Osteocyte (in vitro differentiated cells): ENCODE data around the gene TH. TPM values are rescaled to one million over a fixed set of nuclear protein-coding genes. Genes with fewer than 3 reads are reported as not detected.
"Not testable (repeated sequence)": the region's sequence is repeated elsewhere in the genome, so short reads cannot be mapped to it uniquely, and the experiment has no call there.

ENCODE experiments used
- DNase-seq: peaks from one replicate; pipeline ENCODE4 v3.0.0; 2021; ENCODE audit warnings: mixed read lengths; ENCODE audit not compliant: unreplicated experiment; ENCODE audit errors: extremely low spot score
- H3K27ac Mint-ChIP-seq: one replicate; pipeline ENCODE4 v1.8.0; 2021; ENCODE audit warnings: mild to moderate bottlenecking, mixed read lengths; ENCODE audit not compliant: unreplicated experiment
- H3K27me3 Mint-ChIP-seq: one replicate; pipeline ENCODE4 v1.8.0; 2021; ENCODE audit warnings: mixed read lengths; ENCODE audit not compliant: unreplicated experiment
- H3K36me3 Mint-ChIP-seq: one replicate; pipeline ENCODE4 v1.8.0; 2021; ENCODE audit warnings: mixed read lengths; ENCODE audit not compliant: unreplicated experiment
- H3K4me1 Mint-ChIP-seq: one replicate; pipeline ENCODE4 v1.8.0; 2021; ENCODE audit warnings: mixed read lengths; ENCODE audit not compliant: unreplicated experiment
- H3K4me3 Mint-ChIP-seq: one replicate; pipeline ENCODE4 v1.8.0; 2021; ENCODE audit warnings: mild to moderate bottlenecking, moderate library complexity, mixed read lengths; ENCODE audit not compliant: unreplicated experiment
- H3K9me3 Mint-ChIP-seq: one replicate; pipeline ENCODE4 v1.8.0; 2021; ENCODE audit warnings: mixed read lengths; ENCODE audit not compliant: unreplicated experiment
- CTCF ChIP-seq: fragments of 200-600 bp; sonication (generic); IDR thresholded peaks from 2 replicates; pipeline ENCODE4 v1.5.0; 2021; ENCODE audit warnings: antibody characterized with exemption, mild to moderate bottlenecking, moderate library complexity
- total RNA-seq: library from RNA; stranded (reverse); gene quantifications from 2 replicates; pipeline ENCODE4 v1.2.1, GENCODE V29; 2021

The TH gene
- total RNA-seq, 1 donor from 2014 or later: 0.75 TPM

DNA sequence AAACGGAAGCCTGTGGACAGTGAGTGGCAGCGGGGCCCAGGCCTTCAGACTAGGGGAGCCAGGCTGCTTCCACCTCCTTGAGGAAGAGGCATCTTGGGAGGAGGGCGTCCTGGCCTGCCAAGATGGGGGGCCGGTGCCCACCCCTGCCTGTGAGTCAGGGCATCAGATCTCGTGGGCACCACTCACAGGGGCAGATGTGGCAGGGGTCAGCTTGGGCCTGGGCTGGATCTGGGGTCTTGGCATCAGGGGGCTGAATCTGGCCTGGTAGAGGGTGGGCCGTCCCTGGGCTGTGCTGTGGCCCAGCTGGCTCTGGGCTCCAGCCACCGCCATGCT is 24.1 kb upstream of the TH start:
- TF ChIP-seq CTCF: no peak
- Mint-ChIP-seq H3K9me3 (no peaks in the 10 kb centered on the region), H3K36me3 (no peaks in the 10 kb centered on the region), H3K4me3 (no peak overlapping the region), H3K4me1 (peaks cover 5% of the 10 kb centered on the region), H3K27ac (no peak overlapping the region), H3K27me3 (peaks cover 23% of the 10 kb centered on the region)
- no peak for DNase-seq

GRCh38 chr11:2194877-2195755 is 23.5 kb upstream of the TH start:
- peak; percentile 87 for TF ChIP-seq CTCF
- H3K4me3 Mint-ChIP-seq: no peak overlapping the region
- peaks cover 9% of the 10 kb centered on the region for H3K4me1 Mint-ChIP-seq
- no peak overlapping the region for H3K27ac Mint-ChIP-seq
- no peak for DNase-seq
- H3K9me3 Mint-ChIP-seq: no peaks in the 10 kb centered on the region
- peaks cover 27% of the 10 kb centered on the region for H3K27me3 Mint-ChIP-seq
- H3K36me3 Mint-ChIP-seq: no peaks in the 10 kb centered on the region

- not testable (repeated sequence) for H3K36me3 Mint-ChIP-seq, H3K4me3 Mint-ChIP-seq, H3K27ac Mint-ChIP-seq, DNase-seq, H3K9me3 Mint-ChIP-seq
- peaks cover 11% of the 10 kb centered on the region for H3K4me1 Mint-ChIP-seq
- H3K27me3 Mint-ChIP-seq: peaks cover 32% of the 10 kb centered on the region
These were observed 22.4 kb upstream of the TH start for GRCh38 chr11:2193888-2194595.

GRCh38 chr11:2193099-2193887 is 21.7 kb upstream of the TH start:
- Mint-ChIP-seq H3K4me1 (peaks cover 11% of the 10 kb centered on the region), H3K36me3 (no peaks in the 10 kb centered on the region), H3K27me3 (peaks cover 36% of the 10 kb centered on the region), H3K9me3 (no peaks in the 10 kb centered on the region), H3K27ac (no peak overlapping the region), H3K4me3 (no peak overlapping the region)
- DNase-seq: no peak
- TF ChIP-seq CTCF: no peak

DNA sequence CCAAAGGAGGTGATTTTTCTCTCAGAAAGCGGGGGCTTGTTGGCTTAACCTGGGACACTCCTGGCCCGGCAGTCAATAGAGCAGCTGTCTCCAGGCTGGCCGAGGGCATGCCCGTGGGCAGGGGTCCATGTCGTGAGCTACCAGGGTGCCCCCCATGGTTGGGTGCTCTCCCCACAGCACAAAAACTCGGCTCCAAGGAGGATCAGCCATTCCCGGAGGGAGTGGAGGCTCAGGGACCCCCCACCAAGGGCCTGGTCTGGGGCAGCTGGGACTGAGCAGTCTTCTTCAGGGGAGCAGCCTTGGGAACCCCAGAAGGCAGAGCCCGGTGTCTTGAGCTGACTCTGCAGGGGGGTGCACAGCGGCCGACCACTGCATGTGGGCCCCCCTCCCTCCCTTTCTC is 20.8 kb upstream of the TH start:
- Mint-ChIP-seq H3K4me3 (no peak overlapping the region), H3K4me1 (peaks cover 11% of the 10 kb centered on the region), H3K36me3 (no peaks in the 10 kb centered on the region), H3K27me3 (peaks cover 36% of the 10 kb centered on the region), H3K27ac (no peak overlapping the region), H3K9me3 (no peaks in the 10 kb centered on the region)
- no peak for DNase-seq
- no peak for TF ChIP-seq CTCF
